Measurements from ENCODE around the gene FAM222B. TPM values are rescaled to one million over a fixed set of nuclear protein-coding genes. Genes with fewer than 3 reads are reported as not detected.
"Not testable (repeated sequence)": the region's sequence is repeated elsewhere in the genome, so short reads cannot be mapped to it uniquely, and the experiment has no call there.

FAM222B gene
- total RNA-seq, 1 experiment from 2014 or later, result 37.7 TPM

DNA sequence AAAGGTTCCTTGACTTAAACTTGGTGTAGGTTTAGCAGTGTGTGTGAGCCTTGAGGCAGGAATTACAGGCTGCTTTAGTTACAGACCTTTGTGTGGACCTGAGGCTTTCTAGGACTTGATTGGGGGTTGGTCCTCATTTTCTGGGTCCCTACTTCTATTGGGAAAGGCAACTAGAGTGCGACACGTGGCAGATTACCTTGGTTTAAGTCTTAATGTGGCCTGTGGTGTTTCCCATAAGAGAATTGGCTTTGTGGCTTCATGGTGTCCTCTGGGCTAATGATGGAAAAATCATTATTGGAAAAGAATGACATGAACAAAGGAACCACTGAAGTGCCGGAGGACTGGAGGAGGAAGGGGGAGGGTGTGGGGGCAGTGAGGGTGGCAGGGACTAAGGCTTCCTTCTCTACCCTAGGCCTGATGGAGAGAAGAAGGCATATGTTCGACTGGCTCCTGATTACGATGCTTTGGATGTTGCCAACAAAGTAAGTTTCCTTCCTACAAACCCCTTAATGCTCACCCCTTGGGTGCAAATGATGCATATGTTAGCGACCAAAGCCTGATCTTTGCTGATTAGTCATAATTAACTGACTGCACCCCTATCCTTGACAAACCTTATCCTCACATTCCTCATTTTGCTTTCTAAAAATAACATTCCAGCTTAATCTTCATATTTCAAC lies 119.3 kb downstream of the FAM222B start:
- TF ChIP-seq, protein P1, sequence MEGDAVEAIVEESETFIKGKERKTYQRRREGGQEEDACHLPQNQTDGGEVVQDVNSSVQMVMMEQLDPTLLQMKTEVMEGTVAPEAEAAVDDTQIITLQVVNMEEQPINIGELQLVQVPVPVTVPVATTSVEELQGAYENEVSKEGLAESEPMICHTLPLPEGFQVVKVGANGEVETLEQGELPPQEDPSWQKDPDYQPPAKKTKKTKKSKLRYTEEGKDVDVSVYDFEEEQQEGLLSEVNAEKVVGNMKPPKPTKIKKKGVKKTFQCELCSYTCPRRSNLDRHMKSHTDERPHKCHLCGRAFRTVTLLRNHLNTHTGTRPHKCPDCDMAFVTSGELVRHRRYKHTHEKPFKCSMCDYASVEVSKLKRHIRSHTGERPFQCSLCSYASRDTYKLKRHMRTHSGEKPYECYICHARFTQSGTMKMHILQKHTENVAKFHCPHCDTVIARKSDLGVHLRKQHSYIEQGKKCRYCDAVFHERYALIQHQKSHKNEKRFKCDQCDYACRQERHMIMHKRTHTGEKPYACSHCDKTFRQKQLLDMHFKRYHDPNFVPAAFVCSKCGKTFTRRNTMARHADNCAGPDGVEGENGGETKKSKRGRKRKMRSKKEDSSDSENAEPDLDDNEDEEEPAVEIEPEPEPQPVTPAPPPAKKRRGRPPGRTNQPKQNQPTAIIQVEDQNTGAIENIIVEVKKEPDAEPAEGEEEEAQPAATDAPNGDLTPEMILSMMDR (IDR thresholded peaks at IDR 0.05; ENCODE audit: unreplicated experiment), result no peak
- DNase-seq, result no peak
- BruUV-seq (replicated peaks), result no TSS peak
- intact Hi-C loops (cut with micrococcal nuclease; ENCODE audit: unreplicated experiment), result loop anchor here (5.0 to 10.0 kb wide), 4 partner anchors 82 to 392 kb away; no protein-coding TSS in a partner anchor
- H3K36me3 Mint-ChIP-seq (ENCODE audit: insufficient read depth, unreplicated experiment), result peaks cover 96% of the 10 kb centered on the region
- CTCF ChIA-PET, result no interaction called here
- no peaks in the 10 kb centered on the region for H3K9me3 Mint-ChIP-seq (ENCODE audit: low read depth, unreplicated experiment)
- peaks cover 36% of the 10 kb centered on the region for H3K4me1 Mint-ChIP-seq (ENCODE audit: low read depth, unreplicated experiment)
- peak overlapping the region; percentile 89 for H3K4me3 Mint-ChIP-seq (ENCODE audit: low read depth, unreplicated experiment)
- H3K27me3 Mint-ChIP-seq (ENCODE audit: unreplicated experiment), result no peaks in the 10 kb centered on the region
- peak overlapping the region; percentile 99 for H3K27ac Mint-ChIP-seq (ENCODE audit: unreplicated experiment)

DNA sequence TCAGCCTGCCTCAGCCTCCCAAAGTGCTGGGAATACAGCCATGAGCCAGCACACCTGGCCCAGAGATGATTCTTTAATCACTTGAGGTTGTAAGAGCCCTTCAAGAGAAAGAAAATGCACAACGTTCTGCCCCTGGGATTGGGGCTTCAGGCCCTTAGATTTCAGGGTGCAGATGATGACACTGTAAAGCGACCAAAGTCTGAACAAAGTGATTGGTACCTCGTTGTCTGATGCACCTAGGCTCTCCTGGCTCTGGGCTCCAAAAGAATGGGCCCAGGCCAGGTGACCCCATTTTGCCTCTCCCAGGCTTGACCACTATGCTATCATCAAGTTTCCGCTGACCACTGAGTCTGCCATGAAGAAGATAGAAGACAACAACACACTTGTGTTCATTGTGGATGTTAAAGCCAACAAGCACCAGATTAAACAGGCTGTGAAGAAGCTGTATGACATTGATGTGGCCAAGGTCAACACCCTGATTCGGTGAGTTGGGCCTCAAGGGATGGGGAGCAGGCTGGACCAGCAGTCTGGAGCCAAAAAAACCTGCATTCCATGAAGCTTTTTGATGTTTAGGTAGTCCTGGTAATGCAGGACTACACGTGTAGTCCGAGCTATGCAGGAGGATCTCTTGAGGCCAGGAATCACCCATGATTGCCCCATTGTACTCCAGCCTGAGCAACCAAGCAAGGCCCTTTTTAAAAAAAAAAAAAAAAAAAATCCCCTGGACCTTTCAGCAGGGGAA lies 120.0 kb downstream of the FAM222B start:
- intact Hi-C loops (cut with micrococcal nuclease; ENCODE audit: unreplicated experiment), result loop anchor here (5.0 to 10.0 kb wide), 4 partner anchors 82 to 392 kb away; no protein-coding TSS in a partner anchor
- Mint-ChIP-seq H3K9me3 (ENCODE audit: low read depth, unreplicated experiment) (no peaks in the 10 kb centered on the region), H3K27me3 (ENCODE audit: unreplicated experiment) (no peaks in the 10 kb centered on the region), H3K36me3 (ENCODE audit: insufficient read depth, unreplicated experiment) (peaks cover 91% of the 10 kb centered on the region), H3K27ac (ENCODE audit: unreplicated experiment) (peak overlapping the region; percentile 99), H3K4me3 (ENCODE audit: low read depth, unreplicated experiment) (peak overlapping the region; percentile 89), H3K4me1 (ENCODE audit: low read depth, unreplicated experiment) (peaks cover 42% of the 10 kb centered on the region)
- CTCF ChIA-PET, result no interaction called here
- TF ChIP-seq, protein P1 (IDR thresholded peaks at IDR 0.05; ENCODE audit: unreplicated experiment), result no peak
- BruUV-seq (replicated peaks), result TSS peak; percentile 0
- DNase-seq, result no peak

DNA sequence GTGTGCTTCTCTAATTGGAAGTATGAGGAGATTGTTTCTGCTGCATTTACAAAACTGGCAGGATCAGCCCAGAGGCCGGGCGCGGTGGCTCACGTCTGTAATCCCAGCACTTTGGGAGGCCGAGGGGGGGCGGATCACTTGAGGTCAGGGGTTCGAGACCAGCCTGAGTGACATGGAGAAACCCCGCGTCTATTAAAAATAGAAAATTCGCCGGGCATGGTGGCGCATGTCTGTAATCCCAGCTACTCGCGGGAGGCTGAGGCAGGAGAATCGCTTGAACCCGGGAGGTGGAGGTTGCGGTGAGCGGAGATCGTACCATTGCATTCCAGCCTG lies 121.6 kb downstream of the FAM222B start:
- CTCF ChIA-PET; BruUV-seq (replicated peaks); DNase-seq; H3K9me3 Mint-ChIP-seq (ENCODE audit: low read depth, unreplicated experiment); H3K27me3 Mint-ChIP-seq (ENCODE audit: unreplicated experiment): not testable (repeated sequence)
- Mint-ChIP-seq H3K4me1 (ENCODE audit: low read depth, unreplicated experiment) (peaks cover 42% of the 10 kb centered on the region), H3K27ac (ENCODE audit: unreplicated experiment) (peak overlapping the region; percentile 96), H3K4me3 (ENCODE audit: low read depth, unreplicated experiment) (peak overlapping the region; percentile 89), H3K36me3 (ENCODE audit: insufficient read depth, unreplicated experiment) (peaks cover 79% of the 10 kb centered on the region)
- intact Hi-C loops (cut with micrococcal nuclease; ENCODE audit: unreplicated experiment), result loop anchor here (5.0 to 10.0 kb wide), 4 partner anchors 84 to 394 kb away; no protein-coding TSS in a partner anchor

DNA sequence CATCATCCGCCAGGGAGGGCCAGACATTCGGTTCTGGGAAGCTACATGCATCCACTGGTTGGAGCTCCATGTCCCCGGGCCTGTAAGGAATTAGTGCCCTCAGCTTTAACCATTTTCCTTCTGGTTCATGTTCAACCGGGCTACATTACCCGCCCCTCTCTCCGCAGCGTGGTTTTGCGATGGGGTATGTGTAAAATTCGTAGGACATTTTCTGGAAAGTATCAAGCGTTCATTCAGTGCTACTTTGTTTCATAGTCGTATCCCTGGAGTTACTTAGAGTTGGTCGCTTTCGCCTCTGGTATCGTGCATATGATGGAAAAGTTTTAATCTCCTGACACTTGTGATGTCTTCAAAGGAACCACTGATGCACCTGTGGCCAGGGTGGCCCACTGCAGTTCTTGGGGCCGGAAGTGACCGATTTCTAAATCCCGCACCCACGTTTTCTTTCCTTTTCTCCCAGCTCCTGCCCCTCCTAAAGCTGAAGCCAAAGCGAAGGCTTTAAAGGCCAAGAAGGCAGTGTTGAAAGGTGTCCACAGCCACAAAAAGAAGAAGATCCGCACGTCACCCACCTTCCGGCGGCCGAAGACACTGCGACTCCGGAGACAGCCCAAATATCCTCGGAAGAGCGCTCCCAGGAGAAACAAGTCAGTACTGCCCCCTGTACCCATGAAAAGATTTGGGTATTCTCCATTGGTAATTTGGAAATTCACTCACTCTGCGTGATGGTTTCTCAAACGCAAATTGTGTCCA lies 122.2 kb downstream of the FAM222B start:
- intact Hi-C loops (cut with micrococcal nuclease; ENCODE audit: unreplicated experiment), result loop anchor here (5.0 to 10.0 kb wide), 4 partner anchors 84 to 394 kb away; no protein-coding TSS in a partner anchor
- H3K4me1 Mint-ChIP-seq (ENCODE audit: low read depth, unreplicated experiment), result peaks cover 41% of the 10 kb centered on the region
- no peaks in the 10 kb centered on the region for H3K27me3 Mint-ChIP-seq (ENCODE audit: unreplicated experiment)
- CTCF ChIA-PET, result interaction anchor here (1.3 to 1.4 kb wide), 4 partner anchors 8 to 217 kb away, joined by 5 to 19 read pairs (median 7); partner anchors contain the start of gene NEK8
- H3K27ac Mint-ChIP-seq (ENCODE audit: unreplicated experiment), result peak overlapping the region; percentile 96
- H3K4me3 Mint-ChIP-seq (ENCODE audit: low read depth, unreplicated experiment), result peak overlapping the region; percentile 89
- DNase-seq, result no peak
- TSS peak; percentile 84 for BruUV-seq (replicated peaks)
- H3K36me3 Mint-ChIP-seq (ENCODE audit: insufficient read depth, unreplicated experiment), result peaks cover 74% of the 10 kb centered on the region
- TF ChIP-seq, protein P1 (IDR thresholded peaks at IDR 0.05; ENCODE audit: unreplicated experiment), result no peak
- no peaks in the 10 kb centered on the region for H3K9me3 Mint-ChIP-seq (ENCODE audit: low read depth, unreplicated experiment)

Measured in Calu3 (cell line).